COLO668 (cell line): ENCODE measurements around the gene FBXO11.
"Not testable (repeated sequence)": the region's sequence is repeated elsewhere in the genome, so short reads cannot be mapped to it uniquely, and the experiment has no call there.

ENCODE experiments used
- DNase-seq: peaks from one replicate; lab custom pipeline; 2025; ENCODE audit not compliant: unreplicated experiment; lab: John Stamatoyannopoulos, UW

FBXO11 gene

DNA sequence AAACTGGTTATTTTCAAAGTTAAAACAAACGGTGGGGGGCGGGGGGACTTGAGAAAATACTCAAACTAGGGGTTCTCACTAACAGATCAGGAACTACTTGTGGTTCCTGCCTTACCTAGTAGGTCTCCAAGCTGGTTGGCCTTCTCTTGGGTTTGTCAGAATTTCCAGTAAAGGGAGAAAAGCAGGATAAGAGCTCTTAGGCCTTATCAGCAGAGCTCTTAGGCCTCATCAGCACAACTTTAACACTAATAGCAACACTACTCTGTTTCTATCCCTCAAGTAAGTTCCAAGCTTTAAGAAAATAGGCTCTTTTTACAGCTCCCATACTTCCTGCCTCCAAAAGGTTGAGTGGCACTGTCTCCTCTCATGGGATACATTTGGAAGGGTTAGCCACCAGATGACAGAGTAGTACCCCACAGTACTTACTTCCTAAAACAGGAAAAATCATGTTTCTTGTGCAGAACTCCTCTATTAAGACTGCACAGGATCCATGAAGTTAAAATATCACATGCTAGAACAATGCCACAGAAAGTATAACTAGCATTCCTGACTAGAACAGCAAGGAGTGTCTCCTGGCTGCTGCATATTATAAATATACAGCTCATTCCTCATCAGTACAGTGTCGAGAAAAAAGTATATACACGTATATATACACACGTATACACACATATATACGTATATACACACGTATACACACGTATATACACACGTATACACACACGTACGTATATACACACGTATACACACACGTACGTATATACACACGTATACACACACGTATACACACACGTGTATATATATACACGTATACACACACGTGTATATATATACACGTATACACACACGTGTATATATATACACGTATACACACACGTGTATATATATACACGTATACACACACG lies 6.1 kb downstream of the FBXO11 start:
- DNase-seq = no peak

- no peak for DNase-seq
These were observed 8.2 kb downstream of the FBXO11 start for GRCh38 chr2:47897883-47898731.

DNA sequence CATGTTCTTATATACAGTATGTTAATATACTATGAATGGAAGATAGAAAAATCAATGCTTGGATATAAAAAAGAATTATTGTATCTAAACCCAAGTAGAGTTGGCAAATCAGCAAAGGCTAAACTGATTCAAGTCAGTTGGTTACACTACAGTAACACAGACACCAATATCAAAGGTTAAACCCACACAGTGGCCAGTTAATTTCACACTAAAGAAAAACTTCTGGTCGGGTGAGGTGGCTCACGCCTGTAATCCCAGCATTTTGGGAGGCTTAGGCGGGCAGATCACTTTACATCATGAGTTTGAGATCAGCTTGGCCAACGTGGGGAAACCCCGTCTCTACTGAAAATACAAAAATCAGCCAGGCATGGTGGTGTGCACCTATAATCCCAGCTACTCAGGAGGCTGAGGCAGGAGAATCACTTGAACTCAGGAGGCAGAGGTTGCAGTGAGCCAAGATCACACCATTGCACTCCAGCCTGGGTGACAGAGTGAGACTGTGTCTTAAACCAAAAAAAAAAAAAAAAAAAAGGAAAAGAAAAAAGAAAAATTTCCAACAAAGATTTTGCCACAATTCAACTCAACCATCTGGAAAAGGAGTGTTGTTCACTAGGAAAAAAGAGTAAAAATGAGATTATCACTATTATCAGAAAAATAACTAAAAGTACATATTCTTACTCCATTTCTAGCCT lies 9.0 kb downstream of the FBXO11 start:
- DNase-seq = not testable (repeated sequence)

GRCh38 chr2:47896450-47896968 lies 9.8 kb downstream of the FBXO11 start:
- DNase-seq = no peak

- DNase-seq = no peak
These were observed 12.5 kb downstream of the FBXO11 start for GRCh38 chr2:47893771-47894170.

- no peak for DNase-seq
These were observed 14.0 kb downstream of the FBXO11 start for GRCh38 chr2:47892338-47892730.

- no peak for DNase-seq
These were observed 14.6 kb downstream of the FBXO11 start for GRCh38 chr2:47891369-47892337.

- no peak for DNase-seq
These were observed 15.5 kb downstream of the FBXO11 start for GRCh38 chr2:47890711-47891368.

- no peak for DNase-seq
These were observed 17.6 kb downstream of the FBXO11 start for GRCh38 chr2:47888581-47889280.

DNA sequence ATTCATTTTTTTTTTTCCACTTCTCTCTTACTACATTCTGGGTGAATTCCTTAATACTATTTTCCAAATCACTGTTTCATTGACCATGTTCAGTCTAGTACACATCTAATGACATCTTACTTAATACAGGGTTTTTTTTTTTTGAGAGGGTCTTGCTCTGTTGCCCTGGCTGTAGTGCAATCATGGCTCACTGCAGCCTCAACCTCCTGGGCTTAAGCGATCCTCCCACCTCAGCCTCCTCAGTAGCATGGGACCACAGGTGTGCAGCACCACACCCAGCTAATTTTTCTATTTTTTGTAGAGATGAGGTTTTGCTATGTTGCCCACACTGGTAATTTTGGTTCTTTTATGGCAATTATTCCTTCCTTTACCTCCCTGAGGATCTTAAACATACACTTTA lies 29.4 kb downstream of the FBXO11 start:
- no peak for DNase-seq

GRCh38 chr2:47872941-47873340 lies 33.4 kb downstream of the FBXO11 start:
- DNase-seq = no peak

DNA sequence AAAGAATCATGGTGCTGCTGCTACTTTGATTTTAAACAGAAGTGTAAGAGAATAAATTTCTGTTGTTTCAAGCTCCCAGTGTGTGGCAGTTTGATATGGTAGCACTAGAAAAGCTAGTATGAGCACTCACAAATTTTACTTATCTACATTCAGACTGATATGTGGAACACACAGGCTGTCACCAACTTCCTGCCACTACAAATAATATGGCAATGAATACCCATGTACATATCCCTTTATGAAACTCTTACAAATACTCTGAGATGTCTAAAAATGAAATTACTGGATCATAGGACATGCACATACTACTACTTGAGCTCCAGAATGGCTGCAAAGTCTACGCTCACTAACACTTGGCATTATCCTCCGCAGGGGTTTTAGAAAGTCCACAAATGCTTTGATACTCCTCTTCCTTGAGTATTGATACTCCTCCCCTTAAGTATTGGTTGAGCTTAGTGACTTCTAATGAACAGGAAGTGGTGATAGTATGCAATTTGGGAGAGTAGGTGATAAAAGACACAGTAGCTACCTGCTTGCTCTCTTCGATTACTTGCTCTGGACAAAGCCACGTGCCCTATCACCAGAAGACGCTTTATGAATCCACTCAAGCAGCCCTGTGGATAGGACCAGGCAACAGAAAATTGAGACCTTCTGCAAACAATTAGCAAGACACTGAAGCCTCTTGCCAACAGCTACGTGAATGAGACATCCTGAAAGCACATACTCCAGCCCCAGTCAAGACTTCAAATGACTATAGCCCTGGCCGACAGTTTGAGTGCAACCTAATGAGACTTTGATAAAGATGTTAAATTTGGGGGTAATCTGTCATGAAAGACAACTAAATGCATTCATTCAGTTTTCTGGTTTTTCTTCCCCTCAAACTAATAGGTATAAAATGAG lies 35.4 kb downstream of the FBXO11 start:
- DNase-seq = no peak

- DNase-seq = no peak
These were observed 36.3 kb downstream of the FBXO11 start for GRCh38 chr2:47869859-47870595.

DNA sequence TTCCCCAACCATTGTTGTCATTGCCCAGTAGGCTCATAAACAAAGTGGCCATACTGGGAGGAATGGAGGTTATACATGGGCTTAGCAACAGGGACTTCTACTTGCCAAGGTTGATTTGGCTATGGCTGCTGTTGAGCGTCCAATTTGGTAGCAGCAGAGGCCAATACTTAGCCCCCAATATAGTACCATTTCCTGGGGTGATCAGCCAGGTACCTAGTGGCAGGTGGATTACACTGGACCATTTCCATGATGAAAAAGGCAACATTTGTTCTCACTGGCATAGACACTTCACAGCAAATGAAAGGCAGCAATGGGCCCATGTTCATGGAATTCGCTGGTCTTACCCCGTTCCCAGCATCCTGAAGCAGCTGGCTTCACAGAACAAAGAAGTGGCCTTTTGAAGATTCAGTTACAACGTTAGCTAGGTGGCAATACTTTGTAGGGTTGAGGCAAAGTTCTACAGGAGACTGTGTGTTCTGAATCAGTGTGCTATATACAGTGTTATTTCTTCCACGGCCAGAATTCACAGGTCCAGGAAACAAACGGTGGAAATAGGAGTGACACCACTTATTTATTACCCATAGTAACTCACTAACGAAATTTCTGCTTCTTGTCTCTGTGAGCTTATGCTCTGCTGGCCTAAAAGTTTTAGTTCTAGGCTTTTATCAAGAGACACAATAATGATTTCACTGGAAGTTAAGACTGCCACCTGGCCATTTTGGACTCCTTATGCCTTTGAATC lies 37.5 kb downstream of the FBXO11 start:
- no peak for DNase-seq

DNA sequence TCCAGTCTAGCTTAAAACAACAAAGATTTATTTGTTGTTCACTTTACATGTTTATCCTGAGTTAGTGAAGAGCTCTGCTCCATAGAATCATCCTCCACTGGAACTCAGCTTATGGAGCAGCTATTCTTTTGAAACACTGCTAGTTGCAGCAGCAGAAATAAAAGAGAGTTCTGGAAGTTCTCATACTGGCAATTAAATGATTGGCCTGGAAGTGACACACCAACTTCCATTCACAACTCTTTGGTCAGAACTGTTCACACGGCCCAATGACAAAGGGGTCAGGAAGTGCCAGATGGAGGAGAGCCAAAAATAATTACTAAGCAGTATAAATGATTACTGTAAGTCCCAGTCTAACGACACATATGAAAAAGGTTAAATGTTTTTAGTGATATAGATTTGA lies 39.1 kb downstream of the FBXO11 start:
- no peak for DNase-seq

DNA sequence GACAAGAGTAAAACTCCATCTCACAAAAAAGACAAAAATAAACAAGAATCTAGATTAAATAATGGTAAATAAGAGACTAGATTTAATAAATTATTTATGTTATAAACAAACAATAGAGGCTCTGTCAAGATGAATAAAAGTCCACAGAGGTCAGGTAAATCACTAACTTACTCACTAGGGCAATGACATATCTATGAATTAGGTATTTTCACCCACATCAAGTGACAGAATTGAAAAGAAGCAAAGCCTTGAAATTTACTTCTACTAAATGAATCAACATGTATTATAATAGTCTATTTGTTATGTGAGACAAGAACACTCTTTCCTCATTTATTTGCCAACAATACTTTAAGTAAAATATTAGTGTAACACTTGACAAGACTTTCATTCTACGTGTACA lies 41.7 kb downstream of the FBXO11 start:
- DNase-seq = no peak

- no peak for DNase-seq
These were observed 43.3 kb downstream of the FBXO11 start for GRCh38 chr2:47862949-47863348.
